Measurements from ENCODE around the gene GGPS1. TPM values are rescaled to one million over a fixed set of nuclear protein-coding genes. Genes with fewer than 3 reads are reported as not detected.
"Not testable (repeated sequence)": the region's sequence is repeated elsewhere in the genome, so short reads cannot be mapped to it uniquely, and the experiment has no call there.

GGPS1 gene
- total and polyA plus RNA-seq, 2 experiments from 2014 or later = 14.9 to 66.9 TPM

- Histone ChIP-seq H3K9me3 (ENCODE audit: low read depth) (no peaks in the 10 kb centered on the region), H3K27me3 (no peaks in the 10 kb centered on the region), H3K36me3 (no peaks in the 10 kb centered on the region), H3K4me1 (ENCODE audit: low read depth) (no peaks in the 10 kb centered on the region), H3K27ac (no peak overlapping the region), H3K4me3 (no peak overlapping the region)
- no peak for TF ChIP-seq CTCF (IDR thresholded peaks at IDR 0.05; ENCODE audit: low read depth, low read length)
- DNase-seq (ENCODE audit: low read depth in 1 of 2, low spot score in 1 of 2) = no peak
Measured at GRCh38 chr1:235298758-235299157, 29.6 kb upstream of the GGPS1 start.

DNA sequence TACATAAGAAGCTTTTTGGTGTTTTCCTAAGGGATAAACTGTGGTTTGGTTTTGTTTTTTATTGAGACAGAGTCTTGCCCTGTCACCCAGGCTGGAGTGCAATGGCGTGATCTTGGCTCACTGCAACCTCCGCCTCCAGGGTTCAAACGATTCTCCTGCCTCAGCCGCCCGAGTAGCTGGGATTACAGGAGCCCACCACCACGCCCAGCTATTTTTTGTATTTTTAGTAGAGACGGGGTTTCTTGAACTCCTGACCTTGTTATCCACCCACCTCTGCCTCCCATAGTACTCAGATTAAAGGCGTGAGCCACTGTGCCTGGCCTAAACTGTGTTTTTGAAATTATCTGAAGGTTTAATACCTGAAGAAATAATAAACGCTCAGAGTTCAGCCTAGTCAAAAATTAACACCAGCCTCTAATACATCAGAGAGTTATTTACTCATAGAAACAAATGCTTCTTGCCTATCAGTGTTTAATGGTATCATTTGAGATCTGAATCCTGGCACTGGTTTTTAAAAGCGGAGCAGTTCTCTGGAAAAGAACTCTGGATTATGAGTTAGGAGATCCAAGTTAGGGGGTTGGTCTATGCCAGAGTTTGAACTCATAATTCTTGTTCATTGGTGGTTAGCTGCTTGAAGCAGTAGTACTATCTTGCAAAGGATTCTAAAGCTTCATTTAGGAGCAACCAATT lies 29.1 kb upstream of the GGPS1 start:
- Histone ChIP-seq H3K4me3 (no peak overlapping the region), H3K36me3 (no peaks in the 10 kb centered on the region), H3K9me3 (ENCODE audit: low read depth) (no peaks in the 10 kb centered on the region), H3K27ac (no peak overlapping the region), H3K4me1 (ENCODE audit: low read depth) (no peaks in the 10 kb centered on the region), H3K27me3 (no peaks in the 10 kb centered on the region)
- TF ChIP-seq CTCF (IDR thresholded peaks at IDR 0.05; ENCODE audit: low read depth, low read length) = no peak
- DNase-seq (ENCODE audit: low read depth in 1 of 2, low spot score in 1 of 2) = no peak

- no peak for TF ChIP-seq CTCF (IDR thresholded peaks at IDR 0.05; ENCODE audit: low read depth, low read length)
- Histone ChIP-seq H3K36me3 (no peaks in the 10 kb centered on the region), H3K4me1 (ENCODE audit: low read depth) (peaks cover 8% of the 10 kb centered on the region), H3K9me3 (ENCODE audit: low read depth) (no peaks in the 10 kb centered on the region), H3K27ac (no peak overlapping the region), H3K4me3 (no peak overlapping the region), H3K27me3 (no peaks in the 10 kb centered on the region)
- DNase-seq (ENCODE audit: low read depth in 1 of 2, low spot score in 1 of 2) = no peak
Measured at GRCh38 chr1:235302143-235302542, 26.2 kb upstream of the GGPS1 start.

DNA sequence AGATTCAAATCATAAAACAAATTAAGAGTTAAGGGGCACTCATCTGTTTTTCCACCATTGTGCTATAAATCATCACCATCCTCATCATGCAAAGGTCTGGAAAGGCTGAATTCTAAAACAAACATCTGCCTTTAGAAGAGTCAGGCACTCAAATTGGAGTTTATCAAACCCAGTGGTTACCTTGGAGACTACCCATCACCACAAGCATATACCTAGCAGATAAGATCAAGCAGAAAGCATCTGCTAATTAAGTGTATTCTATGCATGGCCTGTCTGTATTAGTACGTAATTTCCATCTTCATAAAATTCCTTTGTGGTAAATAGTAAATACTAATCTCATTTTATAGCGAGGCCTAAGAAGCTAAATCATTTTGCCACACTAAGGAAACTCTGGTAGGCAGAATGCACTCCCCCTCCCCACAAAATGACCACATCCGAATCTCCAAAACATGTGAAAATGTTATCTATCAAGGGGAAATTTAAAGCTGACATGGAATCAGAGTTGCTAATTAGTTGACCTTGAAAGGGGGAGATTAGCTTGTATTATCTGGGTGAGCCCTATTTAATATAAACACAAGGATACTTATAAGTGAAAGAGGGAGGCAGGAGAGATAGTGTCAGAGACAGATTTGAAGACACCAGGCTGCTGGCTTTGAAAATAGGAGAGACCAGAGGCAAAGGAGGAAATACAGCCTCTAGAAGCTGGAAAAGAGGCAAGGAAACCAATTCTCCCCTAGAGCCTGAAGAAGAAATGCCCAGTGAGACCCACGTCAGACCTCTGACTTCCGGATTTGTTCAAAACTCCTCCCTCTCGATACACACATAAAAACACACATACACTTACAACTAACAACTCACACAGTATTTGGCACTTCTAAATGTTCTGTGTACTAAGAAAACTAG lies 23.6 kb upstream of the GGPS1 start:
- no peaks in the 10 kb centered on the region for H3K27me3 ChIP-seq
- TF ChIP-seq CTCF (IDR thresholded peaks at IDR 0.05; ENCODE audit: low read depth, low read length) = no peak
- H3K9me3 ChIP-seq (ENCODE audit: low read depth) = no peaks in the 10 kb centered on the region
- peaks cover 8% of the 10 kb centered on the region for H3K4me1 ChIP-seq (ENCODE audit: low read depth)
- H3K36me3 ChIP-seq = no peaks in the 10 kb centered on the region
- H3K27ac ChIP-seq = peak overlapping the region; percentile 80
- no peak overlapping the region for H3K4me3 ChIP-seq
- peak in 1 of 2 donors; percentile 58 for DNase-seq (ENCODE audit: low read depth in 1 of 2, low spot score in 1 of 2)

DNA sequence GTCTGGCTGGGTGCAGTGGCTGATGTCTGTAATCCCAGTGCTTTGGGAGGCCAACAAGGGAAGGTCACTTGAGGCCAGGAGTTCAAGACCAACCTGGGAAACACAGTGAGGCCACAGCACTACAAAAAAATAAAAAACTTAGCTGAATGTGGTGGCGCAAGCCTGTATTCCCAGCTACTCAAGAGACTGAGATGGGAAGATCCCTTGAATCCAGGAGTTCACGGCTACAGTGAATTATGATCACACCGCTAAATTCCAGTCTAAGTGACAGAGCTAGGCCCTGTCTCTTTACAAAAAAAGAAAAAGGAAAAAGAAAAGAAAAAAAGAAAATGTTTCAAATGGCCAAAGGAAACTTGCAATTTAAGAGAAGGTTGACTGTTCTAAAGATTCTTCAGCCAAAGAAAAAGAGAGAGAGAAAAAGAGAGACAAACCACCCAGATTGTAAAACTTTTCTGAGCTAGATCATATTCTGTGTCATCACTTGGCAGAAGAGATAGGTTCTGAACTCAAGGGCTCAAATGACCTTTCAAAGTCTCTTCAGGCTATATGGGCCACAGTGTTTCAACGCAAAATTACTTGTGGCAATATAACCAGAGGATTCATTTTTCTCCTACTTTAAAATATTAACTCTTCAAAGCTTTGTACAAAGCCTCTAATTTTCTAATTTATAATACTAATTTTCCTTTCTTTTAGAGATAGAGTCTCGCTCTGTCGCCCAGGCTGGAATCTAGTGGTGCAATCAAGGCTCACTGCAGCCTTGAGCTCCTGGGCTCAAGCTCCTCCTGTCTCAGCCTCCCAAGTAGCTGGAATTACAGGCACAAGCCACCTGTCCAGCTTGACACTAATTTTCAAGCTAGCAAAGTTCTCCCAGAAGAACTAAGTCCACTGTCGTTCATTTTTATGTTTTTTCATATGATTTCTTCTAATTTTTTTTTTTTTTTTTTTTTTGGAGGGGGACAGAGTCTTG lies 20.9 kb upstream of the GGPS1 start:
- no peak overlapping the region for H3K27ac ChIP-seq
- DNase-seq (ENCODE audit: low read depth in 1 of 2, low spot score in 1 of 2) = no peak
- no peak for TF ChIP-seq CTCF (IDR thresholded peaks at IDR 0.05; ENCODE audit: low read depth, low read length)
- H3K36me3 ChIP-seq = no peaks in the 10 kb centered on the region
- no peaks in the 10 kb centered on the region for H3K27me3 ChIP-seq
- peaks cover 8% of the 10 kb centered on the region for H3K4me1 ChIP-seq (ENCODE audit: low read depth)
- no peak overlapping the region for H3K4me3 ChIP-seq
- H3K9me3 ChIP-seq (ENCODE audit: low read depth) = no peaks in the 10 kb centered on the region

DNA sequence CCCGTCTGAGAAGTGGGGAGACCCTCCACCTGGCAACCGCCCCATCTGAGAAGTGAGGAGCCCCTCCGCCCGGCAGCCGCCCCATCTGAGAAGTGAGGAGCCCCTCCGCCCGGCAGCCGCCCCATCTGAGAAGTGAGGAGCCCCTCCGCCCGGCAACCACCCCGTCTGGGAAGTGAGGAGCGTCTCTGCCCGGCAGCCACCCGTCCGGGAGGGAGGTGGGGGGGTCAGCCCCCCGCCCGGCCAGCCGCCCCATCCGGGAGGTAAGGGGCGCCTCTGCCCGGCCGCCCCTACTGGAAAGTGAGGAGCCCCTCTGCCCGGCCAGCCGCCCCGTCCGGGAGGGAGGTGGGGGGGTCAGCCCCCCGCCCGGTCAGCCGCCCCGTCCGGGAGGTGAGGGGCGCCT lies 19.2 kb upstream of the GGPS1 start:
- H3K27me3 ChIP-seq; H3K4me3 ChIP-seq; DNase-seq (ENCODE audit: low read depth in 1 of 2, low spot score in 1 of 2); H3K27ac ChIP-seq; H3K9me3 ChIP-seq (ENCODE audit: low read depth); H3K36me3 ChIP-seq: not testable (repeated sequence)
- peaks cover 18% of the 10 kb centered on the region for H3K4me1 ChIP-seq (ENCODE audit: low read depth)

All from cardiac muscle cell (in vitro differentiated cells and primary cell).